ENCODE data around the gene ULBP3.
"Not testable (repeated sequence)": the region's sequence is repeated elsewhere in the genome, so short reads cannot be mapped to it uniquely, and the experiment has no call there.

Gene ULBP3

GRCh38 chr6:150016324-150017185 lies 52.4 kb downstream of the ULBP3 start:
- peak; percentile 39 for TF ChIP-seq CTCF (IDR thresholded peaks at IDR 0.05; ENCODE audit: insufficient read depth, low read length, poor library complexity, severe bottlenecking)
- Histone ChIP-seq H3K27me3 (replicated peaks; ENCODE audit: control insufficient read depth, insufficient read depth, low read length) (peaks cover 1% of the 10 kb centered on the region), H3K36me3 (ENCODE audit: control insufficient read depth, insufficient read depth, low read length) (no peaks in the 10 kb centered on the region), H3K4me3 (replicated peaks; ENCODE audit: low read depth, low read length) (no peak overlapping the region)
- peak; percentile 42 for DNase-seq (ENCODE audit: extremely low read depth, insufficient read length)

GRCh38 chr6:150015281-150016001 lies 53.5 kb downstream of the ULBP3 start:
- H3K27me3 ChIP-seq (replicated peaks; ENCODE audit: control insufficient read depth, insufficient read depth, low read length); H3K4me3 ChIP-seq (replicated peaks; ENCODE audit: low read depth, low read length); DNase-seq (ENCODE audit: extremely low read depth, insufficient read length); H3K36me3 ChIP-seq (ENCODE audit: control insufficient read depth, insufficient read depth, low read length): not testable (repeated sequence)

GRCh38 chr6:150014623-150015280 lies 54.2 kb downstream of the ULBP3 start:
- not testable (repeated sequence) for DNase-seq (ENCODE audit: extremely low read depth, insufficient read length); H3K4me3 ChIP-seq (replicated peaks; ENCODE audit: low read depth, low read length); H3K27me3 ChIP-seq (replicated peaks; ENCODE audit: control insufficient read depth, insufficient read depth, low read length); H3K36me3 ChIP-seq (ENCODE audit: control insufficient read depth, insufficient read depth, low read length)

GRCh38 chr6:150013785-150014622 lies 54.9 kb downstream of the ULBP3 start:
- H3K4me3 ChIP-seq (replicated peaks; ENCODE audit: low read depth, low read length); H3K27me3 ChIP-seq (replicated peaks; ENCODE audit: control insufficient read depth, insufficient read depth, low read length); DNase-seq (ENCODE audit: extremely low read depth, insufficient read length); H3K36me3 ChIP-seq (ENCODE audit: control insufficient read depth, insufficient read depth, low read length): not testable (repeated sequence)

- H3K36me3 ChIP-seq (ENCODE audit: control insufficient read depth, insufficient read depth, low read length); H3K4me3 ChIP-seq (replicated peaks; ENCODE audit: low read depth, low read length); DNase-seq (ENCODE audit: extremely low read depth, insufficient read length); H3K27me3 ChIP-seq (replicated peaks; ENCODE audit: control insufficient read depth, insufficient read depth, low read length): not testable (repeated sequence)
Observed at GRCh38 chr6:150012846-150013784, 55.8 kb downstream of the ULBP3 start.
